NCI-H146 treated with DMSO at 0.1 percent for 48 hours (cell line): ENCODE measurements around the gene SMG6.
"Not testable (repeated sequence)": the region's sequence is repeated elsewhere in the genome, so short reads cannot be mapped to it uniquely, and the experiment has no call there.

Experiments
- DNase-seq: peaks from one replicate; lab custom pipeline; 2025; ENCODE audit not compliant: unreplicated experiment; lab: John Stamatoyannopoulos, UW

SMG6 gene

GRCh38 chr17:2309338-2310154 is 6.0 kb upstream of the SMG6 start:
- no peak for DNase-seq

GRCh38 chr17:2304931-2305330 is 1.3 kb upstream of the SMG6 start:
- no peak for DNase-seq

- no peak for DNase-seq
Measured at GRCh38 chr17:2302778-2303203, 794 bp downstream of the SMG6 start.

DNA sequence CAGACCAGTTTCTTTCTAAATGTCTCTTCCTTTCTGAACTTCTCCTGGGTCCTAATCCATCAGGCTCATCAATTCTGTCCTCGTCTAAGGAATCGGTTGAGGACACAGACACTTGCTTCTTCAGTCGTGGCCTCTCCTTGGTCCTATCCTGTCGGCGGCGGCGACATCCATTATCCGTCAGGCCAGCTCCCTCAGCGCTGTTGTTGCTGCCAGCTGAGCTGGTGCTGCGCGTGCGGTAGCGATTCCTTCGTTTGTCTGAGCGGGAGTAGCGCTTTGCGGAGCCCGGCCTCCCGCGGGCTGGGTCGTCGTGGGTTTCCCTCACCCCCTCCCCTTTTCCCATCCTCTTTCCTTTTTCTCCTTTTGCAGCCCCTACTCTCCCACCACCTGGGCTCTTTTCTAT is 3.8 kb downstream of the SMG6 start:
- DNase-seq = no peak

DNA sequence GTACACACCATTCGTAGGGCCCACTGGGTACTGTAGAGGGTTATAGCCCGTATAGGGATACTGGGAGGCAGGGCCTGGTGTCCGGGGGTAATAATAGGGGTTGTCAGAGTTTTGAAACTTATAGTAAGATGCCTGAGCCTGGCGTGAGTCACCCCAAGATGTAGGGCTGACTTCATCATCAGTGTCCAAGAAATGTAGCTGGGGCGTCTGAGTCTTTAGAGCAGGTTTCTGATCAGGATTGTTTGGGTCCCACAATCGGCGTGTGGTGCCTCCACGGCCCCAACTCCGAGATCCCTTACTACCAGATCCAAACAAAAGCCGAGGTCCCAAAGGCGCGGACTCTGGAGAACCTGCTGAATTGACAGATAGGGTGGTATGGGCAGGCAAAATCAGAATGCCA is 4.4 kb downstream of the SMG6 start:
- no peak for DNase-seq

- DNase-seq = no peak
Measured at GRCh38 chr17:2297023-2297422, 6.6 kb downstream of the SMG6 start.

DNA sequence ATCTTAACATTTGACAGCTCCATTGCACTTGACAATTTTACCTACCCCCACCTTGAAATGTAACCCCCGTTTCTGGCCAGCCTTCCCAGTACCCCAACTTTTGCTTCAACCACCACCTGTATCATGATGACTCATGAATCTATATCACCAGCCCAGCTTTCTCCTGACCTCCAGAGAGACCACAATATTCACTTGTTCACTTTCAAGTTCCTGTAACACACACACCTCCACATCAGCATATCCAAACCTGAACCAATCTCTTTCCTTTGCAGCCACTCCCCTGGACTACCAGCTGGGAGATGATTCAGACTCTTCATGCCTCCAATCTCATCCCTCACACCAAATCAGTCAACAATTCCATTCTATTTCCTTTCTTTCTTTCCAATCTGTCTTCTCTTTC is 8.0 kb downstream of the SMG6 start:
- no peak for DNase-seq

- no peak for DNase-seq
Measured at GRCh38 chr17:2292100-2292499, 11.5 kb downstream of the SMG6 start.

DNA sequence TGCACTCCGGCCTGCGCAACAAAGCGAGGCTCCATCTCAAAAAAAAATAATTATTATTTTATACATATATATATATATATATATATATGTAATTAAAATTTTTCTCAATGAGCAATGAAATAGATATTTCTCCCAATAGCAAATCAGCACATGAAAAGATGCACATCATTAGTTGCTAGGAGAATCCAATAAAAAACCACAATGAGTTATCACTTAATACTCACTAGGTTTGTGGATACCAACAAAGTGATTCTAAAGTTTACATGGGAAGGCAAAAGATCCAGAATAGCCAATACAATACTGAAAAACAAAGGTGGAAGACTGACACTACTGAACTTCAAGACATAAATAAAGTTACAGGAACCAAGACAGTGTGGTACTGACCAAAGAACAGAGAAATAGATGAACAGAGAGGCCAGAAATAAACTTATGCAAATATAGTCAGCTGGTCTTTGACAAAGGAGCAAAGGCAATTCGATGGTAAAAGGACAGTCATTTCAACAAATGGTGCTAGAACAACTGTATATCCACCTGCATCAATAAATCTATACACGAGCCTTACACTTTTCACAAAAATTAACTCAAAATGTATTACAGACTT is 13.6 kb downstream of the SMG6 start:
- no peak for DNase-seq

DNA sequence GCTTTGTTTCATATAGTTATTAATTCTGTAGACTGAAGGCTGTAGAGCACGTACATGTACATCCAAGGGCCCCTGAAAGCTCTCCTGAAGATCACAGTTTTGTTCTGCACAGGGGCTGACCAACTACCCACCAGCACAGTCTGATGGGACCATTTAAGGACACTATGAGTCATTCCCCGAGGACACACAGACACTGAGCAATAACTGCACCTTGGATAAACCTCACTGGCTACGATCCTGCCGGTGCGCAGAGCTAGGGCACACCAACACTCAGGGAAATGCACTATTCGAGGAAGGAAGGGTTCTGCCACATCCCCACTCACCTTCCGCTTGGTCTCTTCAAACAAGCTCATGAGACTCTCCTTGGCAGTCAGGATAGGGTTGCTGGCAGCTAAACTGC is 20.3 kb downstream of the SMG6 start:
- DNase-seq = no peak

DNA sequence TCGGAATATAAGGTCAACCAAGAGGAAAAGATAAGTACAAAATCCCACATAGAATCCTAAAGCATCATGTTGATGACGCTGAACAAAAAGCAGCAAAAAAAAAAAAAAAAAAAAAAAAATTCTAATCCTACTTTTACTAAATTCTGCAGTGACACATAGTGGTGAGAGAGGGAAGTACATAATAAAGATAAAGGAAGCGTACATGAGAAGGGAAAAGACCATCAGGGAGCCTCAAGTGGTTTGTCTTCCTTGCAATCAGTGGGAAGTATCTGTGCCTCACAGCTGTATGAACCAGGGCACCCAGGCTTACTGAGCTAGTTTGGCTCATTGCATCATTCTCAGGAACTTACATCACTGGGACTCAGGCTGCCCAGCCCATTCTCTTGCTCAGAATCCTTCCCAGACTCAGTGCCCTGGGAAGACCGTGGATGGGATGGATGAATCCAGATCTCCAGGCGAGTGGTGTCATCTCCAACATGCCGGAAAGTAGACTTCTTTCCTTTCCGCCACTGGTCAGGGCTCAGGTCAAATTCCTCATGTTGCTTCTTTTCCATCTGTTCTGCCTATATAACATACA is 21.2 kb downstream of the SMG6 start:
- peak; percentile 34 for DNase-seq

DNA sequence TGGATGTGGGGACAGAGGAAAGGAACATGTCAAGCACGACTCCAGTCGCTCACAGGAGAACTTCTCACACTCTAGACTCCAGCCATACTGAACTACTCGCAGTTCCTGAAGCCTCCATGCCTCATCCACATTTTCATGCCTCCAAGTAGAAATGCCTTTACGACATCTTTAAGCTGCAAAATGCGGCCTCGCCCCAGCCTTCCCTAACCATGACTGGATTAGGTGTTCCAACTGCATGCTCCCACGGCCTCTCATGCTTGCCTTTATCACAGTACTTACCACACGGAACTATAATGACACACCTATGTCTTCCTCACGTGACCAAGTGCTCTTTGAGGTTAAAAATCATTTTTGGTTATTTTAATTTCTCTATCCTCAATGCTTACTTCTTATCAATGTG is 23.9 kb downstream of the SMG6 start:
- no peak for DNase-seq

DNA sequence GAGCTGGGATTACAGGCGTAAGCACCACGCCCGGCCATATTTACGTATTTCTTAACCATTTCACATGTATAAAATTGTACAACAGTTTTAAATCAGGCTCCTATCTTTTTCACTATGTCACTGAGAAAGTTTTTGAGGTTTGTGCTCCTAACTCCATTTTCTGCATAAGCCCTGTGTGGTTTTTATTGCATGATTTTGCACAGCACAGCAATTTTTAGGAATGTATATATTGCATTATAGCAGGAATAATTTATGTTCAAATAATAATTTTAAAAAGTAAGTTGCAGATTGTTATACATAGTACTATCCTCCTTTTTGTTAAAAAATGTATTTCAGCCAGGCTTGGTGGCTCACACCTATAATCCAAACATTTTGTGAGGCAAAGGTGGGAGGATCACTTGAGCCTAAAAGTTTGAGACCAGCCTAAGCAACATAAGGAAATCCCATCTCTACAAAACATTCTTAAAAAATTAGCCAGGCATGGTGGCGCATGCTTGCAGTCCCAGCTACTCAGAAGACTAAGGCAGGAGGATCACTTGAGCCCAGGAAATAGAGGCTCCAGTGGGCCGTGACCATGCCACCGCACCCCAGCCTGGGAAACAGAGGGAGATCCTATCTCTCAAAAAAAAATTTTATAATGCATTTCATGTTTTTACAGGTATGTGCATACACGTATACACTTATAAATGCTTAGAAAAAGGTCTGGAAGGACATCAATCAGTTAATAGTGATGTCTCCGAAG is 26.0 kb downstream of the SMG6 start:
- no peak for DNase-seq

DNA sequence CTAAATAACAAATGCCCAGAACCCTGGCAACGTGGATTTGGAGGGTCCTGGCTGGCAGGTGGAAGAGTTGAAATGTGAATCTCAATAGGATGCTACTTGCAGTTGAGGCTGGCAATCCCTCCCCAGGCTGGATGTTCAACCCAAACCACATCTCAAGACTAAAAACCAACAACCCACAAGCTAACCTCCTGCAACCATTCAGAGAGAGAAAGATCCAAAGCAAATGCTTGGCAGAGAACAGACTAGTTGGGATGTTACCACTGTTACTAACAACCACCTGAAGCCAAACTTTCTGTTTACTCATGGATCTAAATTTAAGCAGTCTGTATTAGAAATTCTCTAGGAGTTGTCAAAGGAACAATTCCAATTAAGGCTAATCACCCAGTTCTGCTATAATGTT is 27.9 kb downstream of the SMG6 start:
- DNase-seq = no peak

DNA sequence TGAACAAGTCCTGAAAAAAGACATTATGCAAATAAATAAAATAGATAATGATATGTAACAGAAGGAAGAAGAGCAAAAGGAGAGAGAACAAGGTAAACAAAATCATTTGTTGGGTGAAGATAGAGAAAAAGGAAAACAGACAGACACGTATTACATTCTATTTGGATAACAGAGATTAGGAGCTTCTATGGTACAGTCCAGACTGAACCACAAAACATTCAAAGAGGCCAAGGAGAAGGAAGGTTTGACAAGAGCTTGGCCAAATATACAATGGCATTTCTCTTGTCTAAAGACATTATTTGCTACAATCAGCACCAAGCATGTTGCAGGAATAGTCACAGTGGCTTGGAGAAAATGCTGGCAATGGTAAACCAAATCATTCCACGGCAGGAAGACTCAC is 29.2 kb downstream of the SMG6 start:
- no peak for DNase-seq

GRCh38 chr17:2271985-2272702 is 31.4 kb downstream of the SMG6 start:
- DNase-seq = no peak

DNA sequence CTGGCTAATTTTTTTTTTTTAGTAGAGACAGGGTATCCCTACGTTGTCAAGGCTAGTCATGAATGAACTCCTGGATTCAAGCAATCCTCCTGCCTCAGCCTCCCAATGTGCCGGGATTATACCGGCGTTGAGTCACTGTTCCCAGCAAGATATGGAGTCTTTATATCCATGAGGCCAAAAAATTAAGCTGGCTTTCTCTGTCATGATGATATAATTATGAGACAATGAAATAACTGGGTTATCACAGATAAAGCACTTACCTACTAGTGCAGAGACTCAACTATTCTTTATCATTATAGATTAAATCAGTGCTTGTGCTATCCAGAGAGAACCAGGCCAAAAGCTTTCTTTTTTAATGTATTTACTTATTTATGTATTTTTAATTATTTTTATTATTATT is 36.2 kb downstream of the SMG6 start:
- no peak for DNase-seq

DNA sequence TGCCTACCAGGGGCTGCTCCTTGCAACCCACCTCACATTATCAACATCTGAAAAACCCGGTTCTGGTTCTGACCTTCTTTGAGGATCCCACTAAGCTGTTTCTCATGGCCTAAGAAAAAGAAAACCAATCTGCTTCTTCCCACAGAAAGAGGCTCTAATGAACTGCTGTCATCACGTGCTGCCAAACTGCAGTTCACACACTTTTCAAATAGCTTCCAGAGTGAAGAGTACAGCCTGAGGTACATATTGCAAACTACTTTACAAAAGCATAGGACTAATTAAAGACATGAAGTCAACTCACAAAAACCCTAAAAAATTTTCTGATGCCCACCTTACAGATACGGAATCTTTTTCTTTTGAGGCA is 36.7 kb downstream of the SMG6 start:
- DNase-seq = no peak

DNA sequence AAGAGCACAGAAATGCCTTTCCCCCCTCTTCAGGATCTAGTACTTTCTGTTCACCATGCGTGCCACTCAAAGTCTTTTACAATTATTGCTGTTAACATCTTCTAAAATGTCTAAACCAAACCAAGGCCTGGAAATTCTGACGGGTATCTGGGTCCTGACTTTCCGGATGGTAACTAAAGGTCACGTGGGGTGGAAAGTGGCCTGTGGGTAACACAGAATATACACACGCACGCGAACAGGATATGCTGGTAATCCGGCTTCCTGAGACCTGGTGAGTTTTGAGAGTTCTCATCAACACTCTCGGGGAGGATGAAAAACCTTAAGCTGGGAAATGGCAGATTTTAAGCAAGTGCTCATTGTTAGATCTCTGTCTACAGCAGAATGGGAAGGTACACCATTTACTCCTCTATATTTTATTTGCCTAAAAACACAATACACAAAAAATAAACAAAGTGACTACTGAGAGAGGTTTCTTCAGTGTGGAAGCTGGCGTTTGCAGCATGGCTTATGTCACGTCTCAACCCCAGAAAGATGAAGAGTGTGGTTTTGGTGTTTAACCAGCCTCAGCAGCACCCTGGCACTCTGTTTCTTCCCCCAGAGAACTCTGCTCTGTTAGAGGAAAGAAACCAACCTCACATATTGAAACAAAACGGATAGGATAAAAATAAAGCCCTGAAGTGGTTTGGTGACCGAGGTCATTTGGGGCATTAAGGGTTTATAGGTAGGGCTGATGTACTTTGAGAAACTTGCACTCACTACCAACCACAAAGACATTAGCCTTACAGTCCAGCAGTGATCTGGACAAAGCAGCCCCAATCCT is 37.3 kb downstream of the SMG6 start:
- no peak for DNase-seq

DNA sequence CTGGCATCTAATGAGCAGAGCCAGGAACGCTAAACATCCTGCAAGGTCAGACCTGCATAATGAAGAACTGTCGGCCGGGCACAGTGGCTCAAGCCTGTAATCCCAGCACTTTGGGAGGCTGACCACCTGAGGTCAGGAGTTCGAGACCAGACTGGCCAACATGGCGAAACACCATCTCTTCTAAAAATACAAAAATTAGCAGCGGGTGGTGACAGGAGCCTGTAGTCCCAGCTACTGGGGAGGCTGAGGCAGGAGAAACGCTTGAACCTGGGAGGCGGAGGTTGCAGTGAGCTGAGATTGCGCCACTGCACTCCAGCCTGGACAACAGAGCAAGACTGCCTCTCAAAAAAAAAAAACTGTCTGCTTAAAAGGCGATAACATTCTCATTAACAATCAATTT is 38.4 kb downstream of the SMG6 start:
- not testable (repeated sequence) for DNase-seq
